ENCODE results near the gene CUL9. TPM values are rescaled to one million over a fixed set of nuclear protein-coding genes. Genes with fewer than 3 reads are reported as not detected.

CUL9 gene
- total and polyA plus RNA-seq, 4 donors = 6.5 to 21.8 (median 7.5) TPM

DNA sequence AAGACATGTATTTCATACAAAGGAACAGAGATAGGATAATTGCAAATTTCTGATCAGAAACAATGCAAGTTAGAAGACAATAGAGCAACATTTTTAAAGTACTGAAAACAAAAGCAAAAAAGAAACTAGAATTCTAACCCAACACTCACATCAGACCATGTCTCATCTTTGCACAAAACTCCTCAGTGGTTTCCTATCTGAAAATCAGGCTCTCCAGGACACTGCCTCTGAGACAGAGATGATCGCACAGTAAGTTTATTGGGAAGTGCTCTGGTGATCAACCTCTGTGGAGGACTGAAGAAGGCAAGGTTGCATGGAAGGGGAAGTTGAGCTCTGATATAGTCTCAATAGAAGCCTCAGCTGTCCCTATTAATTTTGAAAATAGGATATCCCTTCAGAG lies 59.0 kb downstream of the CUL9 start:
- TF ChIP-seq SP1 (IDR thresholded peaks at IDR 0.05) (no peak), CTCF (IDR thresholded peaks at IDR 0.05; ENCODE audit: low read depth, low read length, missing input control) (no peak), HNF4A (conservative IDR thresholded peaks at IDR 0.05) (no peak)
- TF ChIP-seq, protein P1, sequence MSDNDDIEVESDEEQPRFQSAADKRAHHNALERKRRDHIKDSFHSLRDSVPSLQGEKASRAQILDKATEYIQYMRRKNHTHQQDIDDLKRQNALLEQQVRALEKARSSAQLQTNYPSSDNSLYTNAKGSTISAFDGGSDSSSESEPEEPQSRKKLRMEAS (IDR thresholded peaks at IDR 0.05) = no peak
- 87% methylated on average over 1 of the region's 1 CpG for WGBS
- H3K27me3 ChIP-seq (ENCODE audit: control insufficient read depth in 4 of 4, insufficient read depth in 4 of 4, low read length in 3 of 4) = peaks cover 0 to 14% (median 5%) of the 10 kb centered on the region in 4 donors

GRCh38 chr6:43241446-43241845 lies 59.5 kb downstream of the CUL9 start:
- H3K4me3 ChIP-seq (ENCODE audit: low read depth in 1 of 3, low read length in 3 of 3) = no peak overlapping the region
- H3K36me3 ChIP-seq (ENCODE audit: control insufficient read depth in 4 of 4, insufficient read depth in 3 of 4, low read depth in 1 of 4, low read length in 3 of 4) = no peaks in the 10 kb centered on the region
- H3K27ac ChIP-seq (ENCODE audit: low read depth in 1 of 2, low read length in 2 of 2) = no peak overlapping the region
- 95% methylated on average over 2 of the region's 2 CpGs for WGBS
- no peak for DNase-seq (ENCODE audit: low spot score)
- H3K9ac ChIP-seq (ENCODE audit: low read depth in 1 of 2, low read length in 2 of 2) = no peak overlapping the region
- no peaks in the 10 kb centered on the region for H3K9me3 ChIP-seq (ENCODE audit: control insufficient read depth in 4 of 4, low read length in 3 of 4)
- TF ChIP-seq GABPA (IDR thresholded peaks at IDR 0.05 in 1 of 2, conservative IDR thresholded peaks at IDR 0.05 in 1 of 2) (no peak), NR2F2 (IDR thresholded peaks at IDR 0.05) (no peak), SP1 (IDR thresholded peaks at IDR 0.05) (no peak), FOXA1 (IDR thresholded peaks at IDR 0.05) (no peak), ZBTB33 (IDR thresholded peaks at IDR 0.05) (no peak), YY1 (IDR thresholded peaks at IDR 0.05) (no peak), FOXA2 (IDR thresholded peaks at IDR 0.05) (no peak), CTCF (IDR thresholded peaks at IDR 0.05; ENCODE audit: low read depth, low read length, missing input control) (no peak), RAD21 (IDR thresholded peaks at IDR 0.05) (no peak), REST (IDR thresholded peaks at IDR 0.05) (no peak), RXRA (IDR thresholded peaks at IDR 0.05) (no peak), TAF1 (conservative IDR thresholded peaks at IDR 0.05) (no peak), JUND (IDR thresholded peaks at IDR 0.05) (no peak), HNF4G (IDR thresholded peaks at IDR 0.05) (no peak)
- TF ChIP-seq, protein P2, sequence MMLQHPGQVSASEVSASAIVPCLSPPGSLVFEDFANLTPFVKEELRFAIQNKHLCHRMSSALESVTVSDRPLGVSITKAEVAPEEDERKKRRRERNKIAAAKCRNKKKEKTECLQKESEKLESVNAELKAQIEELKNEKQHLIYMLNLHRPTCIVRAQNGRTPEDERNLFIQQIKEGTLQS (IDR thresholded peaks at IDR 0.05) = no peak
- TF ChIP-seq, protein P1 (IDR thresholded peaks at IDR 0.05) = no peak
- peaks cover 0 to 14% (median 5%) of the 10 kb centered on the region in 4 donors for H3K27me3 ChIP-seq (ENCODE audit: control insufficient read depth in 4 of 4, insufficient read depth in 4 of 4, low read length in 3 of 4)
- no peaks in the 10 kb centered on the region for H3K4me1 ChIP-seq (ENCODE audit: control insufficient read depth in 4 of 4, insufficient read depth in 4 of 4, low read length in 3 of 4)

More for the DNA sequence above, 59.0 kb downstream of the CUL9 start:
- H3K4me1 ChIP-seq (ENCODE audit: control insufficient read depth in 4 of 4, insufficient read depth in 4 of 4, low read length in 3 of 4) = no peaks in the 10 kb centered on the region
- no peaks in the 10 kb centered on the region for H3K9me3 ChIP-seq (ENCODE audit: control insufficient read depth in 4 of 4, low read length in 3 of 4)
- H3K4me3 ChIP-seq (ENCODE audit: low read depth in 1 of 3, low read length in 3 of 3) = no peak overlapping the region
- no peak overlapping the region for H3K27ac ChIP-seq (ENCODE audit: low read depth in 1 of 2, low read length in 2 of 2)
- H3K36me3 ChIP-seq (ENCODE audit: control insufficient read depth in 4 of 4, insufficient read depth in 3 of 4, low read depth in 1 of 4, low read length in 3 of 4) = no peaks in the 10 kb centered on the region
- DNase-seq (ENCODE audit: low spot score) = no peak
- H3K9ac ChIP-seq (ENCODE audit: low read depth in 1 of 2, low read length in 2 of 2) = no peak overlapping the region
